HK-2 (cell line): ENCODE data around the gene DMXL1.
"Not testable (repeated sequence)": the region's sequence is repeated elsewhere in the genome, so short reads cannot be mapped to it uniquely, and the experiment has no call there.

Experiments
- DNase-seq: peaks from one replicate; pipeline ENCODE4 v3.0.0-alpha.2; 2018; ENCODE audit not compliant: unreplicated experiment

The DMXL1 gene

DNA sequence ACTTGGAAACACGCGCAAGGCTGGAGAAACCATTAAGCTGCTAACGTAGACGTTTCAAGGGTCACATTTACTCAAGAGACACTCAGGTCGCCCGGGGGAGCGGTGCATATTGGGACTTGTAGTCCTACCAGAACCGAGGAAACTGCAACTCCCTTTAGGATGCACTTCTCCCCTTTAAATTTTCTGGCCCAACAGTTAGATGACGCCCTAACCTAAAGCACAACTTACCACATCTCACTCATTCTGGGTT is 384 bp upstream of the DMXL1 start:
- DNase-seq: no peak

DNA sequence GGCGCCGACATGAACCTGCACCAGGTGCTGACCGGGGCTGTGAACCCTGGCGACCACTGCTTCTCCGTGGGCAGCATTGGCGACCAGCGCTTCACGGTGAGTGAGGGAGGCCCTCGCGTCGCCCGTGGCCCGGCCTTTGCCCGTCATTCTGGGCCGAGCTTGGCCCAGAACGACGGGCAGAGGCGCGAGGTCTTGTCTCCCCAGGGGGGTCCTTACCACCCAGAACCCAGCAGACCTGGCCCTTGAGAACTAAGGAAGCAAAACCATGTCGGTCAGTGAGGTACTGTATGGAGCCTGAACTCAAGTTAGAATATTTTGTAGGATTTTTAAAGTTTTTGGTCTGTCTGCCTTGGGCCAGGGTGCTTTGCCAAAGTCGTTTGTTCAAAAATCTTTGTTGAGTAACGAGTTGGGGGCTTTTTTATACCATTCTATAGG is 691 bp downstream of the DMXL1 start:
- no peak for DNase-seq

DNA sequence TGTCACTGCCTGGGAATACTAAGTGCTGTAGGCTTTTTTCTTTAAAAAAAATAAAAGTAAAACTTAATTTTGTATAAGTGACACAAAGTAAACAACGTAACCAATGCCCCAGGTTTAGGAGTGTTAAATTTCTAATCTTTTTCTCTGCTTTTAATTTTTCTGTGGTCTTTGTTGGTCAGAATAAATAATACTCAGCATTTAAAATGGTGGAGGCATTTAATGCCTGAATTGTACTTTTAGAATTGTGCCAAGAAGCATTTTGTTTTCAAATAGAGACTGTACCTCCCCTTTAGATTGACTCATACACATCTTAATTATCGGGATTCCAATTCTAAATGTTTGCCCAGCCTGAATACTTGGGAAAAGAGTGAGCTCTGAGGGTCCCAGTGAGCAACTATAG is 1.6 kb downstream of the DMXL1 start:
- no peak for DNase-seq

DNA sequence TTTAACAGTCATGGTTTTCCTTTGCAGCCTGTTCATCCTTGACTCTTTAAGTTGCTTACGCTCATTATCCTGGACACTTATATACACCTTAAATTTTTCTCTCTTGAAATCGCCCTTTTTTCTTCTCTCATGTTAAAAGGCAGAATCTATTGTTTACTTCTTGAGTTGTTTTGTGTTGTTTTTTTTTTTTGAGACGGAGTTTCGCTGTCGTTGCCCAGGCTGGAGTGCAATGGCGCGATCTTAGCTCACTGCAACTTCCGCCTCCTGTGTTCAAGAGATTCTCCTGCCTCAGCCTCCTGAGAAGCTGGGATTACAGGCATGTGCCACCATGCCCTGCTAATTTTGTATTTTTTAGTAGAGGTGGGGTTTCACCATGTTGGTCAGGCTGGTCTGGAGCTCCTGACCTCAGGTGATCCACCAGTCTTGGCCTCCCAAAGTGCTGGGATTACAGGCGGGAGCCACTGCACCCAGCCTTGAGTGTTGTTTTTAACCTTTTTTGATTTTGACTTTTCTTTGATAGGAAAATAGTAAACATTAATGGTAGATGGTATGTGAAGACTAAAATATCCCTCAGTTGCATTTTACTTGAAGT is 3.0 kb downstream of the DMXL1 start:
- not testable (repeated sequence) for DNase-seq

DNA sequence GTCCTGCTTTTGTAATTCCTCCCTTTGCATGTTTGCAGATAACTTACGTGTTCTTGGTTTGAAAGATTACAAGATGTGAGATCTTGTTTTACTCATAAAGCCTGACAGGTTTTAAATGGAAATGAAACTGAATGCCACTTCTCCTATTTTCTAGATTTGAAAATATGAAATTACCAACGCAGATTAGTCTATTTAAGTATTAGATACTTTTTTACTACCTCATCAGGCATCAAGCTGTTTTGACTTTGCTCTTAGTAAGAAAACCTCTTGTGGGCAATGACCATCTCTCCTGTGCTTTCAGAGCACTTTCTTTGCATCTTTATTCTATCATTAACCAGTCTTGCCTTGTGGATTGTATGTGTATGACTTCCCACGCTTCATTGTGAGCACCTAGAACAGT is 3.5 kb downstream of the DMXL1 start:
- no peak for DNase-seq

DNA sequence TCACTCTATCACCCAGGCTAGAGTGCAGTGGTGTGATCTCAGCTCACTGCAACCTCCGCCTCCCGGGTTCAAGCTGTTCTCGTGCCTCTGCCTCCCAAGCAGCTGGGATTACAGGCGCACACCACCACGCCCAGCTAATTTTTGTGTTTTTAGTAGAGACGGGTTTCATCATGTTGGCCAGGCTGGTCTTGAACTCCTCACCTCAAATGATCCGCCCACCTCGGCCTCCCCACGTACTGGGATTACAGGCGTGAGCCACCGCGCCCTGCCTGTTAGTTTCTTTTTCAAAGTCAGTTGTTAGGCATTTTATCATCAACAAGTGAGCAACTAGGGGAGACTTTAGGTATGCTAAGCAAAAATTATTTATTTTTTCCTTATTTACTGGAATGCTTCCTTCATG is 4.4 kb downstream of the DMXL1 start:
- DNase-seq: not testable (repeated sequence)

DNA sequence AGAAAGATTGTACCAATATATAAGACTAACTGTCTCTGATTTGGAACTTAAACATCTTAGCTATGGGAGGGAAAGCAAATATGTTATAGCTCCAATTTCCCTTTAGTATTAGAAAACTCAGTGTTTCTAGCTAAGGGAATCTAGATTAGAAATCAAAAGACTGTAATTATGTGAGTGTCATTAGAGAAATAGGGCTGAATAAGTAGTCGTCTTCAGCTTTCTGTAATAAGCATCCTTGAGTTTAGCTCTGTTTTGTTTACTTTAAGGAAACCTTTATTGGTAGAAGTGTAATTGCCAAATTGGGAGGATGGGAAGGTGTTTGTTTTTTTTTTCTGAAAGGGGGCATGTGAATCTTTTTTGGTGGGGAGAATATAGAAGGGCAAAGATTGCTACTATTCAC is 5.2 kb downstream of the DMXL1 start:
- no peak for DNase-seq

DNA sequence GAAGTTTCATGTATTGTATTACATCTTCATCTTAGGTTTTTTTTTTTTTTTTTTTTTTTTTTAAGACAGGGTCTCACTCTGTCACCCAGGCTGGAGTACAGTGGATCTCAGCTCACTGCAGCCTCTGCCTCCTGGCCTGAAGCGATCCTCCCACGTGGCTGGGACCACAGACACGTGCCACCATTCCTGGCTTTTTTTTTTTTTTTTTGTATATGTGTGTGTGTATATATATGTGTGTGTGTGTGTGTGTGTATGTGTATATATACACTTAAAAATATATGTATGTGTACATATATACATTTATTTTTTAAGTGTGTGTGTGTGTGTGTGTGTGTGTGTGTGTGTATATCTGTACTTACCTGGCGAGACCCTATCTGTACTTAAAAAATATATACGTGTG is 6.6 kb downstream of the DMXL1 start:
- DNase-seq: no peak

DNA sequence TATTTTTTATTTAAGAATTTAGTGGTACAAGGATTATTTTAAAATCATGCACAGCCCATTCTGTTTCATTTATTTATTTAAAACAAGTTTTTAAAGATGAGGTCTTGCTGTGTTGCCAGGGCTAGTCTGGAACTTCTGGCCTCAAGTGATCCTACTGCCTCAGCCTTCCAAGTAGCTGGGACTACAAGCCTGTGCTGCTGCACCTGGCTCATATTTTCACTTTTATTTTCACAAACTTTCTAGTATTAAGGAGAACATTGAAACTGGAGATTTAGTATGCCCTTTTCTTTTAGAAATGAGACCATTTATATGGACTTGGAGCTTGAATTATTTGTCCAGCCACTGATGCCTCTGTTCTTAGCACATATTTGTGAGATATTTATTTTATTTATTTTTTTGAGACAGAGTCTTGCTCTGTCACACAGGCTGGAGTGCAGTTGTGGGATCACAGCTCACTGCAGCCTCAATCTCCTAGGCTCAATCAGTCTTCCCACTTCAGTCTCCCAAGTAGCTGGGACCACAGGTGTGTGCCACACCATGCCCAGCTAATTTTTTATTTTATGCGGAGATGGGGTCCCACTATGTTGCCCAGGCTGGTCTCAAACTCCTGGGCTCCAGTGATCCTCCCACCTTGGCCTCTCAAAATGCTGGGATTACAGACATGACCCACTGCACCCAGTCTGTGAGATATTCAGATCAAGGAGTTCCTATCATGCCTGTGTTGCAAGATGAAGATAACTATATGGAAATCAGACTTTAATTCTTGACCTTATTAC is 7.4 kb downstream of the DMXL1 start:
- no peak for DNase-seq

DNA sequence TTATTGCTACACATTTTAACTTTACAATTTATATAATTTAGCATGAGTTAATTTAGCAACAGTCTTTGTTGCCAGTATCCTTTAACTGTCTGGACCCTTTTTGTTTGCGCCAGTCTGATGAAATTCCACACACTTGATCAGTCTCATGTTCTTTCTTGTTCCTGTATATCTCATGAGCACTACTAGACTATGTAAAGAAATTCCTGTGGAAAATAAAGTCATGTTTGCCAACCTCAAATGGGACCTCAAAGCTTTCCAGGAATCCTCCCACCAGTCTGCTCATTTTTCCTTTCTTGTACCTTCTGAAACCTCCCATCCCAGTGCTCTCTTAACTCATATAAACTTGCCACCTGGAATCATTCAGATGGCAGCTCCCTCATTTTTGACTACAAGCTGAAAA is 8.0 kb downstream of the DMXL1 start:
- no peak for DNase-seq

DNA sequence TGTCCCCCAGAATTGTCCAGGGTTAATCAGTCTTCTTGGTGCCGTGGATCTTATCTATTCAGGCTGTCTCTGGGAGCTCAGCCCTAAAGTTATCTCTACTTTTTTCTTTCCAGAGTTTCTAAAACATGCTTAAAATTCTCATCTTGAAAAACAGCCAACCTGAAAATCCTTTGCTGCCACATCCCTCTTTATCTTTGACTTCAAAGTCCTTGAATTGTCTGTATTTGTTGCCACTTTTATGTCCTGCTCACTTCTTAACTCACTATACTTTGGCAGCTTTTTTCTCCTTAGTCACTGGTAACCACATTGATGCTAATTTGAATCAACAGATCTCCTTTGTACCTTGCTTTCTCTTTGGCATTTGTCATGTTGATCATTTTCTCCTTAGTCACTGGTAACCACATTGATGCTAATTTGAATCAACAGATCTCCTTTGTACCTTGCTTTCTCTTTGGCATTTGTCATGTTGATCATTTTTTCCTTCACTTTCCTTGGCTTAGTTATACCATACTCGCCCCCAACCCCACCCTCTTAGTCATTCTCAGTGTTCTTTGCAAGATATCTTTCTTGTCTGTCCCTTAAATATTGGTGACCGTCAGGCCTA is 8.5 kb downstream of the DMXL1 start:
- no peak for DNase-seq

DNA sequence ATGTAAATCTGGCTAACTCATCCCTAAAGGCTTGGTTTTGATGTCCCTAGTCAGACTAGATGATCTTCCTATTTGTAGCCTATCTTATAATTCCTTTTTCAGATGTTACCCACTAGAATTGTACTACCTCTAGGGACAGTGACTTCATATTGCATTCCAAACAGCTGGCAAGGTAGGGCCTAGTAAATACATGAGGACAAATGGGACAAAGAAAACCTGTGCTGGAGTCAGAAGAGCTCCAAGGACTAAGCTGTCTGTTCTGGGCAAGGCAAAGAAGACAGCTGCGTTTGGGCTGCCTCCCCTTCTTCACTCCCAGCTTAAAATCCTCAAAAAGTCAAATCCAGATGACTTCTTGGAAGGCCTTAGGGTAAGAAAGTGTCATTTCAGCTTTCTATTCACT is 10.0 kb downstream of the DMXL1 start:
- DNase-seq: no peak

DNA sequence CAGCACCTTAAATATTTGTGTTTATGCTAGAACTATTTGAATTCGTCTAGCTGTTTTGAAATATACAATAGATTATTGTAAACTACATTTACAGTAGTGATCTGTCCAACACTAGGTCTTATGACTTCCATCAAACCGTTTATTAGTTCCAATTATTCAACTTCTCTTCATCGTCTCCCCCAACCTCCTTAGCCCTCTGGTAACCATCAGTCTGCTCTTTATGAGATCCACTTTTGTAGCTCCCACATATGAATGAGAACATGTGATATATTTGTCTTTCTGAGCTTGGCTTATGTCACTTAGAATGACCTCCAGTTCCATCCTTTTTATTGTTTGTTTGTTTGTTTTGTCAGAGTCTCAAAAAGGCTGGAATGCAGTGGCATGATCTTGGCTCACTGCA is 11.8 kb downstream of the DMXL1 start:
- DNase-seq: no peak

DNA sequence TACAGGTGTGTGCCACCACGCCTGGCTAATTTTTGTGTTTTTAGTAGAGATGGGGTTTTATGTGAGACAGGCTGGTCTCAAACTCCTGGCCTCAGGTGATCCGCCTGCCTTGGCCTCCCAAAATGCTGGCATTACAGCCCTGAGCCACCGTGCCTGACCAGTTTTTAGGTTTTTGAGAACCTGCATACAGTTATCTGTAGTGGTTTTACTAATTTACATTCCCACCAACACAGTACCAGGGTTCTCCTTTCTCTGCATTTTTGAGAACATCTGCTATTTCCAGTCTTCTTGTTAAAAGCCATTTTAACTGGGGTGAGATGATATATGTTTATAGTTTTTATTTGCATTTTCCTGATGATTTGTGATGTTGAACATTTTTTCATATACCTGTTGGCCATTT is 12.8 kb downstream of the DMXL1 start:
- no peak for DNase-seq

DNA sequence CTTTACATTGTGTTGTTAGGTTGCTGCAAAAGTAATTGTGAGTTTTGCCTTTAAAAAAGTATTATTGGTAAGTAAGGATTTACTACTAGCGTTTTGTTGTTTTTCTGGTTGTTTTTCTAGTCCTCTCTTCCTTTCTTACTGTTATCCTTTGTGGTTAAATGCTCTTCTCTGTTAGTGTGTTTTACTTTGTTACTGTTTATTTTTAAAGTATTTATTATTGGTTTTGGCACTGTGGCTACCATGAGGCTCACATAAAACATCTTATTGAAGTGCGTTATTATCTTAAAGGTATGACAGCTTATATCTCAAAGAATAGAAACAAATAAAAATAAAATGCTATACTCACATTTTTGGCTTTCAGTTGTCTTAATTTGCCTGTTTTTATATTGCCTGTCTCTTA is 17.6 kb downstream of the DMXL1 start:
- DNase-seq: no peak

DNA sequence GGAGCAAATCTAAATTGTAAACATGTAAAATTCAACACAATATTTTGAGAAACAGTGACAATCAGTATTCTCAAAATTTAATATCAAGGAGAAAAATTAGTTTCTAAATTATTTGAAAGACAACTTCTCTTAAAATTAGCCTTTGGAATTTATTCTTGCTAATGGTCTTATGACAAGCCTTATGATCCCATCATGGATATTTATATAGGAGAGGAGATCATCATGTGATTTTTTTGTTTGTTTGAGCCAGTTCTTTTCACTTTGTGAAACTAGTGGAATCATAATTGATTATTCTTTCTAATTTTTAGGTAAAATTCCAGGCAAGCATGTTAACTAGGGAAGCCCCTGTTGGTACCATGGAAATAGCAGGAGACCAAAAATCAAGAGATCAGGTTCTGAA is 24.7 kb downstream of the DMXL1 start:
- DNase-seq: no peak

DNA sequence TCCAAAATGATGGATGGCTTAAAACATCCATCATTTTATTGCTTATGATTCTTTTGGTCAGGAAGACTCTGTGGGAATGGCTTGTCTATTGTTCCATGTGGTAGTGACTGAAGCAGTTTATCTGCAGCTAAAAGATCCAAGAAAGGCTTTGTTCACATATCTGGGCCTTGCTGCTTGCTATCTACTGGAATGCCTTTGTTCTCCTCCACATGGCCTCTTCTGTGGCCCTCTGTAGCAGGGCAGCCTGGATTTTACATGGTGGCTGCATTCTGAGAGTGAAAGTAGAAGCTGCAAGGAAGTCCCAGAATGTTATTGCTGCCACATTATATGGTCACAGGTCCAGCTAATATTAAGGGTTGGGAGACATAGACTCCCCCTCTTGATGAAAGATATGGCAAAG is 35.1 kb downstream of the DMXL1 start:
- DNase-seq: no peak

DNA sequence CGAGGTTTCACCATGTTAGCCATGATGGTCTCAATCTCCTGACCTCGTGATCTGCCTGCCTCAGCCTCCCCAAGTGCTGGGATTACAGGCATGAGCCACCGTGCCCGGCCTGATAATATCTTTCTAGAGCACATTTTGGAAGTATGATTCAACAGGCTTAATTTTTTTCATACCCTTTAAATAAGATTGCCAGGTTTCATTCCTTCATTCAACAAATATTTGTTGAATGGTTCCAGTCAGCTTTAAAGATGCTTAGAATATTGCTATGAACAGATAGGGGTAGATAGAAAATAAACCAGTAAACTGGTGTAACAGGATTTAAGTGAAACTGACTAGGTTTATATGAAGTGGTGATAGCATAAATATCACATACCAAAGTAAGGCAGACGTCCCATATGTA is 41.3 kb downstream of the DMXL1 start:
- DNase-seq: no peak

DNA sequence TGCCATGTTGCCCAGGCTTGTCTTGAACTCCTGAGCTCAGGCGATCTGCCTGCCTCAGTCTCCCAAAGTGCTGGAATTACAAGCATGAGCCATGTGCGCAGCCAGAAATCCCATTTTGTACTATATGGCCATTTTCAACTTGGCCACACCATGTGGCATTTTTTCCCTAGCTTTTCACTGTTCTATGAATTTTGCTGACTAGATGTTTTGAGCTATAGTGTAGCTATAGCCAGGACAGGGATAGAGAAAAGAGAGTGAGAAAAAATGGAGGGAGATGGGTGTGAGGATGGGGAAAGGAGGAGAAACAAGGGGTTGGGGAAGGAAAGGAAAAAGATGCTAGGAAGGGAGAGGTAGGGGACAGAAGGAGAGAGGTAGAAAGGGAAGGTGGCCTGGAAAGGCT is 46.4 kb downstream of the DMXL1 start:
- no peak for DNase-seq

DNA sequence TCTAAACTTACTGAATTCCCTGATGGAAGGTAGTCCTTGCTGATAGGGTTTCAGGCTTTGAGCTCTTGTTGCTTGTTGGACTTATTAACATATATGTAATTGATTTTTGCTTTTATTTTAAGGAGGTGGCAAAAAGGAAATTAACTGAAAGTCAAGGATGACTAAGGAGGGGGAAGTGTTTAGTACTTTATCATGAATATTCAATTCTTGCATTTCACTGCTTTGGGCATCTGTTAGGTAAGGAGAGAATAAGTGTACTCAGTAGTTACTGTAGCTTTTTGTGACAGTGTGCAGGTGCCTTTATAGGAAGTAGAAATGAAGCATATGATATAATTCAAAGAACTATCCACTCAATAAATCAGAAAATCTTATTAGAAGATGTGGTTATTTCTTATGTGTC is 47.1 kb downstream of the DMXL1 start:
- DNase-seq: no peak

DNA sequence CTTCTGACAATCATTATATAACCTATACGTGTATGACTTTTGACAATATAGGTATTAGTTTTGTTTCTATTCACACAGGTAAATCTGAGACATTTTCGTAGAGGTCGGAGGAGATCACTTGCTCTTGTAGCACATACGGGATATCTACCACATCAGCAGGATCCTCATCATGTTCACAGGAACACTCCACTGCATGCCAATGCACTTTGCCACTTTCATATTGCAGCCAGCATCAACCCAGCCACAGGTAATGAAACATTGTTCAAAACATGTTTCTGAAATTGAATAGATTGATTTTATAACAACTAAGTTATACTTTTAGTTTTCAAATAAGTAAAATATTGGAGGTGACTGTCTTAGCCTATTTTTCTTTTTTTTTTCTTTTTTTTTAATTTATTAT is 50.0 kb downstream of the DMXL1 start:
- DNase-seq: no peak

DNA sequence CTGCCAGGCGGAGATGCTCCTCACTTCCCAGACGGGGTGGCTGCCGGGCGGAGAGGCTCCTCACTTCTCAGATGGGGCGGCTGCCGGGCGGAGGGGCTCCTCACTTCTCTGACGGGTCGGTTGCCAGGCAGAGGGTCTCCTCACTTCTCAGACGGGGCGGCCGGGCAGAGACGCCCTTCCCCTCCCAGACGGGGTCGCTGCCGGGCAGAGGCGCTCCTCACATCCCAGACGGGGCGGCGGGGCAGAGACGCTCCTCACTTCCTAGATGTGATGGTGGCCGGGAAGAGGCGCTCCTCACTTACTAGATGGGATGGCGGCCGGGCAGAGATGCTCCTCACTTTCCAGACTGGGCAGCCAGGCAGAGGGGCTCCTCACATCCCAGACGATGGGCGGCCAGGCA is 51.6 kb downstream of the DMXL1 start:
- not testable (repeated sequence) for DNase-seq

DNA sequence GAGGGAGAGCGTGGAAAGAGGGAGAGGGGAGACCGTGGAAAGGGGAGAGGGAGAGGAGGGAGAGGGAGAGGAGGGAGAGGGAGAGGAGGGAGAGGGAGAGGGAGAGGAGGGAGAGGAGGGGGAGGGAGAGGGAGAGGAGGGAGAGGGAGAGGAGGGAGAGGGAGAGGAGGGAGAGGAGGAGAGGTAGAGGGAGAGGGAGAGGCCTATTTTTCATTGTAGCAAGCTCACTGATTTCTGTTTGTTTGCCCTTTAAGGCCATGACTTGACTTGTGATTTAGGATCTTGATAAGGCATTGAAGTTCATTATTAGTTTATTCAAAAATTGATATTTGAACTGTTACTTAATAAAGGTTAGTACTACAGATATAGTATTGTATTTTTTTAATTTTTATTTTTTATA is 52.4 kb downstream of the DMXL1 start:
- no peak for DNase-seq

DNA sequence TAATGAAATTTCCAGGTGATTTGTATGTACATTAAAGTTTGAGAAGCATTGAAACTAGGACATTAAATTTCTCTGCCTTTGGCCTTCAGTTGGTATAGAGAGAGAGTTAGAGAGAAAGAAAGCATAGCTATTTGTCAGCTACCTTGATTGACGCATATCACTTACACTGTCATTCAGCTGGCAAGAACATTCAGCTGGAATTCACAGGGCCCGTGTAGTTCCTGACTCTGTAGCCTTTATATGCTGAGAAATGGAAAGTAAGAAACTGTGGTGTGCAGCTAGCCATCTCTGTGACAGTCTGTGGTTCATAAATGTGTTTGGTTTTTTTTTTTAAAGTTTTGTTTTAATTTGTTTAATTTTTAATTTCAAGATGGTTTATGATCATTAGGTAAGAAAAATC is 58.9 kb downstream of the DMXL1 start:
- no peak for DNase-seq
